Stimulated activated CD4-positive, alpha-beta T cell treated with anti-CD3 and anti-CD28 coated beads, Interleukin-2, amount 100 ng/mL, for 48 hours (primary cell): ENCODE data around the gene TMEM242.

Experiments
- DNase-seq, 2 donors: peaks; one replicate each; pipeline ENCODE4 v3.0.0-alpha.2; 2020

The TMEM242 gene

DNA sequence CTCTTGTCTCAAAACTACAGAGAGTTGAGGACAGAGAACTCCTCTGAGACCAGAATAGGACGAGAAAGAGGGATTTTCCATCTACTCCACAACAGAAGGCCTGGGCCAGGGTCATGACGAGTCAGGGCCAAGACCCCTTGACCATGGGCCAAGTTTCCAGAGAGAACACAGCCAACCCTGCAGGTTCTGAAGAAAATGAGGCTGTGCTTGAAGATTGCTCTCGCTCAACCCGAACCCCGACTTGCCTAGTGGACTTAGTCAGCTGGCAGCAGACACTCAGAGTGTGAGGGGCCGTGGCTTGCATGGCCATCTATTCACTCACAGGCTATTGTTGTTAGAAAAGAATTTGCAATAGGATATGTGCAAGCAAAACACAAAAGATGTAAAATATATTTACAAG is 54.5 kb downstream of the TMEM242 start:
- DNase-seq = no peak

DNA sequence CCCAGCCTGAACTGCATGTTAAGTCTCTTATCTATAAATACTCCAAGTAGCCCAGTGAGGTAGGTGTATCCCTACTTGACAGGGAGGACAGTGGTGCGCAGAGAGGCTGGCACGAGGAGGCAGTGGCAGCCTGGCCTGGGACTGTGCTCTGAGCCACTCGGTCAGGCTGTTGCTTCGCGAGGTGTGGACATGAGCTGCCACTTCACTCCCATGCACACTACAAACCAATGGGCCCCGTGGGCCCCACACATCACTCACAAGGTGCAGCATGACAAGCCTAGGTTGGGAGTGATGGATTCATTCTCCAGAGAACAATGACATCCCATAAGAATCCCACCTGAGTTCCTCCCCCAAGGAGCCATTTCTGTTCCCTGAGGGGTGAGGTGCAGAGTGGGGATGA is 54.9 kb downstream of the TMEM242 start:
- no peak for DNase-seq

GRCh38 chr6:157267654-157268053 is 55.7 kb downstream of the TMEM242 start:
- no peak for DNase-seq

DNA sequence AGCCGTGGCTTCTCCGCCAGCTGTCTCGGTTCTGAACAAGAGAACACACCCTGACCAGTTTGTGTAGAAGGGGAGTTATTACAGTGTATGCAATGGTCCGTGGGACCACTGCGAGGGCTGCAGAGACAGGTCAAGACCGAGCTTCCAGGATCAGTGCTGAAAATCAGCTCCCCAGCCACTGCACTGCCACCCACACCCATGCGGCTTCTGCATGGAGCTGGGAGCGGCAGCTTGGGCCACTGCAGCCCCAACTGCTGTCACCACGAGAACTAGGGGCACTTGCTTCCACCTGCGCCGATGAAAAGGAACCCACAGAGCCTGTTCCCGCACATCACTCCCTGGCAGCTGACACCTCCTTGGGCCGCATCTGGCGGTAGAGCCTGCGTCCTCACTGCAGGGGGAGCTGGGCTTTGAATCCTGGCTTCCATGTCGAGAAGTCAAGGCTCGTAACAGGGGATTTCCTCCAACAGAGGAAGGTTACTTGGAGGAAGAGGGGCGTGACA is 56.2 kb downstream of the TMEM242 start:
- no peak for DNase-seq

GRCh38 chr6:157266274-157267101 is 56.8 kb downstream of the TMEM242 start:
- no peak for DNase-seq

GRCh38 chr6:157265635-157266034 is 57.7 kb downstream of the TMEM242 start:
- no peak for DNase-seq

DNA sequence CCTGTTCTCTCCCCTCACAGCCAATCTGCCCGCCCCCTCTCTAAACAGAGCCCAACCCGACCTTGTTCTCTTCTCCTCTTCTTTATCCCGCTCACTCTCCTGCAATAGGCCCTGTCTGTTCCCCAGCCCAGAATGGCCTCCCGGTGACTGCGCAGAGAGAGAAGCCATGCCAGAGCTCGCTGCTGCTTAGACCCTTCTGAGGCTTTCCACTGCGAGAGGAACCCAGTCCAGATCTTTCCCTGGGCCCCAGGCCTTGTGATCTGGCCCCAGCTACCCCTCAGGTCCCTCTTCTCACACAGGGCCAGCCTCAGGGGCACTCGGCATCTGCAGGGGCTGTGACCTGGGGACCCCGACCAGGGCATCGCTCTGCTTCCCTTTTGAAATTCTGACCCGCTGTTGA is 58.1 kb downstream of the TMEM242 start:
- DNase-seq = no peak

DNA sequence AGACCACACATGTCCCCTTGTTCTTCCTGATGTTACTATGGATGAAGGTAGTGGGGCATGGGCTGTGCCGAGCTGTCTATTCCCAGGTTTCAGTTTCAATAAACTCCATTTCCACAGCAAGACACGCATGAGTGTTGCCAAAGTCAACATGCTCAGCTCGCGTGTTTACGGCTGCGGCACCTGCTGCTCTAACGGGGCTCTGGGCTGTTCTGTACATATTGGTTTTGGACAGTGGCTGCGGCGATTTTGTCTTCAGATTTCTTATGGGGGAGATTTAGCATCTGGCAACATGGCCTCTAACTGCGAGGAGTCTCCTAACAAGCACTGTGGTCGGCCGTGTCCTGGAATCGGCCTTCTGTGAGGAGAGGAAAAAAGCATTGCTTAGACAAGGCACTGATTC is 58.6 kb downstream of the TMEM242 start:
- no peak for DNase-seq

- DNase-seq = no peak
Measured at GRCh38 chr6:157263881-157264397, 59.4 kb downstream of the TMEM242 start.

- no peak for DNase-seq
Measured at GRCh38 chr6:157263146-157263545, 60.2 kb downstream of the TMEM242 start.

GRCh38 chr6:157261606-157262005 is 61.7 kb downstream of the TMEM242 start:
- no peak for DNase-seq

DNA sequence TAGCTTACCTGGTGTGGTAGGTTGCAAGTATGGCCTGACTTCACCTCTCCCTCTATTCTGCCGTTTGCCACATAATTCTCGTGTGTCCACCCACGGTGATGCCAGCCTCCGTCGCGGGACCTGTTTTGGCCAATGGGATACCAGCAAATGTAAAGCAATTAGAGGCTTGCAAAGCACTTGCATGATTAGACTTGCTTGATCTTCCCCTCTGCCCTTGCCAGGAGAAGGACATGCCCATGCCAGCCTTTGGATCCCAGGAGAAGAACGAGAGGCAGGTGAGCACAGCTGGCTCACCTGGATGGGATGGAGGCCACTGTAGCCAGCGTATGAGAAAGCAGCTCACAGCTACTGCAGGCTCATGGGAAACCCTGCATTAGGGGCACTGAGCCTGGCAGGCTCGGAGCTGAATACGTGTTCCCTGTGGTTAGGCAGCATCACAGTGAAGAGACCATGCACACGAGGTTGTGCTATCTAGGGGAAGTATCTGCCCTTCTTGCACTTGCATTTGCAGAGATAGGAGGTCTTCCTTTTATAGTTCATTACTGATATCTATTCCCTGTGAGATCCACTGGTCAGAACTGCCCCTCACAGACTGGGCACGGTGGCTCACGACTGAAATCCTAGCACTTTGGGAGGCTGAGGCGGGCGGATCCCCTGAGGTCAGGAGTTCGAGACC is 62.4 kb downstream of the TMEM242 start:
- no peak for DNase-seq

- DNase-seq = no peak
Measured at GRCh38 chr6:157259443-157259842, 63.9 kb downstream of the TMEM242 start.

GRCh38 chr6:157258878-157259277 is 64.4 kb downstream of the TMEM242 start:
- DNase-seq = no peak

GRCh38 chr6:157255079-157255478 is 68.2 kb downstream of the TMEM242 start:
- no peak for DNase-seq

DNA sequence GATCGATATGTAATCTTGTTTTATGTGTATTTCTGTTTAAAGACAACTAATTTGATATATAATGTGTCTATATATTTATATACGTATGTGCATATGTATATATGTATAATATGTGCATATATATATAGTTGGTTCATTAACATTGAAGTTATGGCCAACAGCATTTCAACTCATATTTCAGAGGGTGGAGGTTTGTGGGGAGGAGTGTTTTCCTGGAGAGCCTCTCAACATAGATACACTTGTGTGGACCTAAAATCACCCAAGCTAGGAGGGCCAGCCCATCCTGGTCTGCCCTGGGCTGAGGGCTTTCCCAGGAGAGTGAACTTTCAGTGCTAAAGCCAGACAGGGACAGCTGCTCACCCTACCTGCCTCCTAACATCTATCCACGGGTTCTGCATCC is 68.8 kb downstream of the TMEM242 start:
- no peak for DNase-seq

DNA sequence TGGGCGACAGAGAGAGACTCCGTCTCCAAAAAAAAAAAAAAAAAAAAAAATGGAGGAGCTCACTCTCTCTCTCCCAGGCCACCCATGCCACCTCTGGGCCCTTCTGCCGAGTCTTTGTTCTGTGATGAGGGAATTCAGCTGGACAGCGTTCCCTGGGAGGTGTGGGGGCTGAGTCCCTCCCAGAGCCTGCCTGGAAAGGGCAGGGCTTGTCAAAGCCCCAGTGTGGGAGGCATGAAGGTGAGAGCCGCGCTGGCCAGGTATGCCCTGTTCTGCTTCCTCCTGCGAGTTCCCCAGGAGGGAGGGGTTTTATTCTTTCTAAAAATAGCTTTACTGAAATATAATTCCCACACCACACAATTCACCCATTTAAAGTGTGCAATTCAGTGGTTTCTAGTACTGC is 69.6 kb downstream of the TMEM242 start:
- DNase-seq = no peak

DNA sequence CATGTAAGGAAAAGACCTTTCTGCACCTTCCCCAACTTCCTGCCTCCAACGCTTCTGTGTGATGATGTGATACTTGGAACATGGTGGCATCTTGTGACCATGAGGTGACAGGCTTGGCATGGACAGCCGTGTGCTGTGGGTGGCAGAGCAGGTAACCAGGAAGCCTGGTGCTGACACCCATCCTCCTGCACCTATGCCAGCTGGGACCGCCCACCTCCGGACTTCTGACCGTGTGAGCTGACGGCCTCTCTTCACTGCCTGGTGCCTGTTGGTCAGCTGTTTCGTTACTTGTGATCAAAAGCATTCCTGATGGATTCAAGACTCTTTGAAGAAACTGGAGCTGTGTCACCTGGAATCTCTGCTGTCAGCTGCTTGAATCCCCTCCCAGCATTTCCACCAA is 70.3 kb downstream of the TMEM242 start:
- no peak for DNase-seq

- DNase-seq = no peak
Measured at GRCh38 chr6:157251586-157252247, 71.6 kb downstream of the TMEM242 start.

- DNase-seq = no peak
Measured at GRCh38 chr6:157249826-157250225, 73.5 kb downstream of the TMEM242 start.

GRCh38 chr6:157248264-157248663 is 75.1 kb downstream of the TMEM242 start:
- DNase-seq = no peak

DNA sequence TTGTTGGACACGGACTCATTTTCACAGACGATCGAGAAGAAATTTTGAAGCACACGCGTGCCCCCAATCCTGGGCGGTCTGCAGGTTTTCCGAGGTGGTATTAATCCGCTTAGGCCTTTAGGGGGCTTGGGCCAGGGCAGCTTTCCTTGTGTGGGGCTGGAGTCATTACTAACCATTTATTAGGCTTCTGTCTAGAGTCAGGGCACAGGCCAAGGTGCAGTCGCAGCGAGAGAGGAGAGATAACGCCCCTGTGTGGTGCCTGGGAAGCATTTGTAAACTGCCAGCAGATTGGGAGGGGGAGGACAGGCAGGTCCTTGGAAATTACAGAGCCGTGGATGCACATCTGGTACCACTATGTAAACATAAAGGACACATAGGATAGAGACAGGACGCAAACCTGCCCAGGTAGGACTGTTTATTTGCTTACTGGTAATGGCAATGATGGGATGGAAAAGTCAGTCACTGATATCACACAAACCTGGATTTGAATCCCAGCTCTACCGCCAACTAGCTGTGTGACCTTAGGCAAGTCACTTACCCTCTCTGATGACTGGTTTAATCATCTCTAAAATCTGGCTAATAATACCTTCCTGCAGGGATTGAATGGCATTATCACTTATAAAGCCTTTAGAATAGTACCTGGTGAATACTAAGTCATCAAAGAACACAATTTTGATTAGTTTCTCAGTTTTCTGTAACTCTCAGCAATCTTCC is 76.4 kb downstream of the TMEM242 start:
- DNase-seq = no peak
